Kidney epithelial cell (primary cell): ENCODE measurements around the gene BPIFA3. TPM values are rescaled to one million over a fixed set of nuclear protein-coding genes. Genes with fewer than 3 reads are reported as not detected.

Source experiments
- DNase-seq: peaks from one replicate; pipeline ENCODE4 v3.0.0-alpha.2; 2010; ENCODE audit warnings: low read depth
- H3K27me3 ChIP-seq: 2 replicates; pipeline ENCODE4 v1.6.0; 2011; ENCODE audit warnings: low read length; ENCODE audit not compliant: control insufficient read depth, insufficient read depth
- H3K36me3 ChIP-seq: 2 replicates; pipeline ENCODE4 v1.5.1; 2011; ENCODE audit warnings: low read length; ENCODE audit not compliant: control insufficient read depth, insufficient read depth
- H3K4me3 ChIP-seq: 2 replicates; pipeline ENCODE4 v1.5.1; 2011; ENCODE audit warnings: low read depth, mild to moderate bottlenecking, control low read depth, low read length
- CTCF ChIP-seq: IDR thresholded peaks from 2 replicates; pipeline ENCODE4 v1.5.1; 2011; ENCODE audit warnings: mild to moderate bottlenecking, moderate library complexity, low read length, control low read depth, inconsistent platforms; ENCODE audit not compliant: insufficient read depth, poor library complexity, severe bottlenecking
- total RNA-seq: library from RNA; depleted of rRNA; stranded (reverse); fragments of >200 nt; gene quantifications from 2 replicates; pipeline ENCODE4 v1.2.3, GENCODE V29; 2015

BPIFA3 gene
- not detected in 2 replicates for total RNA-seq

GRCh38 chr20:33217052-33217451 is at the start of gene BPIFA3:
TSS of gene BPIFA3 (plus strand) at chr20:33217352. CDS start at chr20:33217537, 185 bp downstream.
- no peak for TF ChIP-seq CTCF
- Histone ChIP-seq H3K27me3 (peaks cover 2% of the 10 kb centered on the region), H3K4me3 (no peak within 1 kb of the TSS)

GRCh38 chr20:33167859-33168258 is 49.3 kb upstream of the BPIFA3 start, which contains the start of gene BPIFA2:
TSS of gene BPIFA2 (plus strand) at chr20:33168159. CDS start at chr20:33169146, 987 bp downstream.
- no peak for DNase-seq
- no peak for TF ChIP-seq CTCF
- H3K36me3 ChIP-seq: no peaks in the 10 kb centered on the region
- no peaks in the 10 kb centered on the region for H3K27me3 ChIP-seq
- H3K4me3 ChIP-seq: no peak within 1 kb of the TSS

More at GRCh38 chr20:33217052-33217451, at the start of gene BPIFA3:
- no peaks in the 10 kb centered on the region for H3K36me3 ChIP-seq
- no peak for DNase-seq

GRCh38 chr20:33169176-33169794 is 47.9 kb upstream of the BPIFA3 start:
- TF ChIP-seq CTCF: peak; percentile 52
- DNase-seq: no peak
- Histone ChIP-seq H3K4me3 (no peak overlapping the region), H3K27me3 (no peaks in the 10 kb centered on the region), H3K36me3 (no peaks in the 10 kb centered on the region)

GRCh38 chr20:33172781-33173180 is 44.4 kb upstream of the BPIFA3 start:
- H3K4me3 ChIP-seq: no peak overlapping the region
- no peaks in the 10 kb centered on the region for H3K27me3 ChIP-seq
- H3K36me3 ChIP-seq: no peaks in the 10 kb centered on the region
- DNase-seq: no peak
- TF ChIP-seq CTCF: no peak

- no peak for DNase-seq
These were observed 42.0 kb upstream of the BPIFA3 start for GRCh38 chr20:33175123-33175522.

More at GRCh38 chr20:33175123-33175522, 42.0 kb upstream of the BPIFA3 start:
- H3K36me3 ChIP-seq: no peaks in the 10 kb centered on the region
- no peak for TF ChIP-seq CTCF
- no peaks in the 10 kb centered on the region for H3K27me3 ChIP-seq
- no peak overlapping the region for H3K4me3 ChIP-seq
